ENCODE data around the gene ASCL2. TPM values are rescaled to one million over a fixed set of nuclear protein-coding genes. Genes with fewer than 3 reads are reported as not detected.

The ASCL2 gene
- total RNA-seq, 1 experiment from 2014 or later = 0.35 TPM

DNA sequence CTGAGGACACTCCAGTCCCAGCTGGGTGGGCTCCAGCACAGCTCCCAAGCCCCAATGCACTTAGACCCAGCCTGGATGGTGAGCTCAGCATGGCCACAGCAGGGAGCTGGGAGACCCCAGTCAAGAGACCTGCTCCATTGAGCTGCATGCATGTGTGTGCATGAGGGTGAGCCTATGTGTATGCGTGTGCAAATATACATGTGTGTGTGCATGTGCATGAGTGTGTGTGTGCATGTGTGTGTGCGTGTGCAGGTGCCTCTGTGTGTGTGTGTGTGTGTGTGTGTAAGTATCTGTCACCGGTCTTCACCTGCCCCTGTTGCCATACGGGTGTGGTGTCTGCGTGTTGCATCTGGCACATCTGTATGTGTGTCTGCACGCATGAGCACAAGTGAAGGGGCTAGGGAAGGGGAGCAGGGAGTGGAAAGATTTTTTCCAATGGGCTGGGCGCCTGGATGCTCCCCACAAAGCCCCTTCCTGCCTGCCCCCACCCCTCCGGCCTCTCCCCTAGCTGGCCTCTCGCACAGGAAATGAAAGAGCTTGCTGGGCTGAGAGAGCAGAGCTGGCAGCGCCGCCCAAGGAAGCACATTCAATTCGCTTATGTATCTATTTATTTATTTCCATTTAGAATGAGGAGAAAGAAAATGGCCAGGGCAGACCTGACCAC lies 35.5 kb upstream of the ASCL2 start:
- Histone ChIP-seq H3K79me2 (ENCODE audit: insufficient read depth, low read length) (no peaks in the 10 kb centered on the region), H3K18ac (ENCODE audit: insufficient read length, low read depth, low read length) (no peak overlapping the region), H2AK5ac (ENCODE audit: insufficient read length, low read length) (no peak overlapping the region), H2BK12ac (ENCODE audit: insufficient read length, low read depth, low read length) (no peak overlapping the region), H3K23me2 (ENCODE audit: insufficient read length, low read depth, low read length, poor library complexity, severe bottlenecking) (no peaks in the 10 kb centered on the region), H4K91ac (ENCODE audit: insufficient read length, low read depth, low read length) (no peak overlapping the region), H3K79me1 (ENCODE audit: insufficient read depth, low read depth, low read length, poor library complexity, severe bottlenecking) (no peaks in the 10 kb centered on the region), H2BK120ac (ENCODE audit: low read depth, low read length, poor library complexity, severe bottlenecking) (no peak overlapping the region), H3K9ac (ENCODE audit: extremely low read depth, insufficient read length, low read length) (no peak overlapping the region), H3K27ac (ENCODE audit: insufficient read length, low read depth, low read length) (no peak overlapping the region), H4K8ac (replicated peaks; ENCODE audit: insufficient read length, low read depth, low read length) (no peak overlapping the region), H3K4me2 (ENCODE audit: insufficient read depth, insufficient read length, low read length) (no peak overlapping the region), H2BK5ac (ENCODE audit: insufficient read length, low read length) (no peak overlapping the region), H2AFZ (ENCODE audit: low read length) (no peak overlapping the region), H3K4me1 (ENCODE audit: insufficient read depth, low read length) (no peaks in the 10 kb centered on the region; the same call in 1 of the 2 replicates), H3K9me3 (ENCODE audit: control insufficient read depth, low read depth, low read length) (no peaks in the 10 kb centered on the region), H2BK20ac (ENCODE audit: low read depth, low read length, poor library complexity, severe bottlenecking) (no peak overlapping the region), H3K23ac (ENCODE audit: insufficient read length, low read depth, low read length) (no peak overlapping the region), H3K4ac (ENCODE audit: low read depth, low read length) (no peak overlapping the region), H3K27me3 (ENCODE audit: insufficient read depth, low read length) (no peaks in the 10 kb centered on the region), H4K20me1 (ENCODE audit: control insufficient read depth, insufficient read depth, insufficient read length) (no peaks in the 10 kb centered on the region), H4K5ac (ENCODE audit: insufficient read length, low read depth, low read length) (no peak overlapping the region), H3K56ac (ENCODE audit: insufficient read length, low read depth, low read length) (no peak overlapping the region), H3T11ph (ENCODE audit: low read length) (no peak overlapping the region), H2BK15ac (ENCODE audit: low read depth, low read length) (no peak overlapping the region), H3K14ac (ENCODE audit: insufficient read depth, low read length) (no peak overlapping the region)
- H3K4me3 Mint-ChIP-seq = no peak overlapping the region; a peak in 1 of 5 replicates
- DNase-seq = peak; percentile 29
- TF ChIP-seq, protein P1, sequence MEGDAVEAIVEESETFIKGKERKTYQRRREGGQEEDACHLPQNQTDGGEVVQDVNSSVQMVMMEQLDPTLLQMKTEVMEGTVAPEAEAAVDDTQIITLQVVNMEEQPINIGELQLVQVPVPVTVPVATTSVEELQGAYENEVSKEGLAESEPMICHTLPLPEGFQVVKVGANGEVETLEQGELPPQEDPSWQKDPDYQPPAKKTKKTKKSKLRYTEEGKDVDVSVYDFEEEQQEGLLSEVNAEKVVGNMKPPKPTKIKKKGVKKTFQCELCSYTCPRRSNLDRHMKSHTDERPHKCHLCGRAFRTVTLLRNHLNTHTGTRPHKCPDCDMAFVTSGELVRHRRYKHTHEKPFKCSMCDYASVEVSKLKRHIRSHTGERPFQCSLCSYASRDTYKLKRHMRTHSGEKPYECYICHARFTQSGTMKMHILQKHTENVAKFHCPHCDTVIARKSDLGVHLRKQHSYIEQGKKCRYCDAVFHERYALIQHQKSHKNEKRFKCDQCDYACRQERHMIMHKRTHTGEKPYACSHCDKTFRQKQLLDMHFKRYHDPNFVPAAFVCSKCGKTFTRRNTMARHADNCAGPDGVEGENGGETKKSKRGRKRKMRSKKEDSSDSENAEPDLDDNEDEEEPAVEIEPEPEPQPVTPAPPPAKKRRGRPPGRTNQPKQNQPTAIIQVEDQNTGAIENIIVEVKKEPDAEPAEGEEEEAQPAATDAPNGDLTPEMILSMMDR (conservative IDR thresholded peaks at IDR 0.05) = no peak
- peaks cover 0 to 7% of the 10 kb centered on the region in 2 experiments; a peak in 1 of 4 replicates for H3K4me1 Mint-ChIP-seq
- peaks cover 6% of the 10 kb centered on the region; the same call in 1 of the 2 replicates for H3K27me3 Mint-ChIP-seq (ENCODE audit: low read depth)
- H3K9me3 Mint-ChIP-seq = no peaks in the 10 kb centered on the region; a peak in 1 of 5 replicates
- H3K27ac Mint-ChIP-seq = no peak overlapping the region
- WGBS (ENCODE audit: extremely low coverage, insufficient read length, low lambda C conversion rate) = no CpG with 5 or more reads among the region's 12 CpGs
- no peaks in the 10 kb centered on the region for H3K36me3 Mint-ChIP-seq (ENCODE audit: insufficient read depth in 1 of 3, low read depth in 3 of 3)

Data from H9 (cell line).